ENCODE measurements around the gene RIMS3.

Gene RIMS3

GRCh38 chr1:40691538-40692428 is 26.3 kb upstream of the RIMS3 start, which contains the start of gene NFYC:
Gene NFYC (plus strand): TSS chr1:40691704. CDS start chr1:40738844, 47,140 bp downstream.
- Histone ChIP-seq H3K27ac (ENCODE audit: low read depth, low read length) (peak within 1 kb of the TSS; percentile 98), H3K27me3 (ENCODE audit: control insufficient read depth in 1 of 2, insufficient read depth in 2 of 2, low read length in 2 of 2) (no peaks in the 10 kb centered on the region), H3K9me3 (ENCODE audit: control insufficient read depth in 1 of 2, low read length in 2 of 2) (no peaks in the 10 kb centered on the region), H3K4me3 (ENCODE audit: low read depth in 1 of 2, low read length in 2 of 2) (peak within 1 kb of the TSS; percentile 88 to 92), H3K36me3 (ENCODE audit: control insufficient read depth in 1 of 2, insufficient read depth in 2 of 2, low read length in 2 of 2) (peaks cover 0 to 8% of the 10 kb centered on the region in 2 donors), H3K9ac (ENCODE audit: low read depth in 1 of 2, low read length in 2 of 2) (peak within 1 kb of the TSS; percentile 91 to 94), H3K4me1 (ENCODE audit: control insufficient read depth in 1 of 2, insufficient read depth in 2 of 2, low read length in 2 of 2) (peaks cover 26 to 43% of the 10 kb centered on the region in 2 donors)

- Histone ChIP-seq H3K36me3 (ENCODE audit: control insufficient read depth in 1 of 2, insufficient read depth in 2 of 2, low read length in 2 of 2) (peaks cover 0 to 3% of the 10 kb centered on the region in 2 donors), H3K27ac (ENCODE audit: low read depth, low read length) (peak overlapping the region; percentile 98), H3K4me1 (ENCODE audit: control insufficient read depth in 1 of 2, insufficient read depth in 2 of 2, low read length in 2 of 2) (peaks cover 26 to 37% of the 10 kb centered on the region in 2 donors), H3K9me3 (ENCODE audit: control insufficient read depth in 1 of 2, low read length in 2 of 2) (no peaks in the 10 kb centered on the region), H3K9ac (ENCODE audit: low read depth in 1 of 2, low read length in 2 of 2) (peak overlapping the region; percentile 48 to 94), H3K27me3 (ENCODE audit: control insufficient read depth in 1 of 2, insufficient read depth in 2 of 2, low read length in 2 of 2) (no peaks in the 10 kb centered on the region), H3K4me3 (ENCODE audit: low read depth in 1 of 2, low read length in 2 of 2) (peak overlapping the region; percentile 88 to 92)
Observed at GRCh38 chr1:40690771-40691537, 25.5 kb upstream of the RIMS3 start.

GRCh38 chr1:40689737-40690136 is 24.3 kb upstream of the RIMS3 start:
- Histone ChIP-seq H3K4me1 (ENCODE audit: control insufficient read depth in 1 of 2, insufficient read depth in 2 of 2, low read length in 2 of 2) (peaks cover 26 to 36% of the 10 kb centered on the region in 2 donors), H3K27ac (ENCODE audit: low read depth, low read length) (no peak overlapping the region)

GRCh38 chr1:40687661-40688060 is 22.2 kb upstream of the RIMS3 start:
- no peaks in the 10 kb centered on the region for H3K9me3 ChIP-seq (ENCODE audit: control insufficient read depth in 1 of 2, low read length in 2 of 2)
- no peak overlapping the region for H3K27ac ChIP-seq (ENCODE audit: low read depth, low read length)
- peaks cover 0 to 3% of the 10 kb centered on the region in 2 donors for H3K36me3 ChIP-seq (ENCODE audit: control insufficient read depth in 1 of 2, insufficient read depth in 2 of 2, low read length in 2 of 2)
- H3K27me3 ChIP-seq (ENCODE audit: control insufficient read depth in 1 of 2, insufficient read depth in 2 of 2, low read length in 2 of 2): no peaks in the 10 kb centered on the region
- H3K9ac ChIP-seq (ENCODE audit: low read depth in 1 of 2, low read length in 2 of 2): no peak overlapping the region
- peaks cover 6 to 15% of the 10 kb centered on the region in 2 donors for H3K4me1 ChIP-seq (ENCODE audit: control insufficient read depth in 1 of 2, insufficient read depth in 2 of 2, low read length in 2 of 2)
- no peak overlapping the region for H3K4me3 ChIP-seq (ENCODE audit: low read depth in 1 of 2, low read length in 2 of 2)

More at GRCh38 chr1:40689737-40690136, 24.3 kb upstream of the RIMS3 start:
- no peaks in the 10 kb centered on the region for H3K27me3 ChIP-seq (ENCODE audit: control insufficient read depth in 1 of 2, insufficient read depth in 2 of 2, low read length in 2 of 2)
- H3K4me3 ChIP-seq (ENCODE audit: low read depth in 1 of 2, low read length in 2 of 2): no peak overlapping the region
- peaks cover 0 to 3% of the 10 kb centered on the region in 2 donors for H3K36me3 ChIP-seq (ENCODE audit: control insufficient read depth in 1 of 2, insufficient read depth in 2 of 2, low read length in 2 of 2)
- no peak overlapping the region for H3K9ac ChIP-seq (ENCODE audit: low read depth in 1 of 2, low read length in 2 of 2)
- no peaks in the 10 kb centered on the region for H3K9me3 ChIP-seq (ENCODE audit: control insufficient read depth in 1 of 2, low read length in 2 of 2)

GRCh38 chr1:40687059-40687458 is 21.6 kb upstream of the RIMS3 start:
- H3K4me1 ChIP-seq (ENCODE audit: control insufficient read depth in 1 of 2, insufficient read depth in 2 of 2, low read length in 2 of 2): peaks cover 0 to 10% of the 10 kb centered on the region in 2 donors
- peaks cover 0 to 3% of the 10 kb centered on the region in 2 donors for H3K36me3 ChIP-seq (ENCODE audit: control insufficient read depth in 1 of 2, insufficient read depth in 2 of 2, low read length in 2 of 2)
- no peaks in the 10 kb centered on the region for H3K9me3 ChIP-seq (ENCODE audit: control insufficient read depth in 1 of 2, low read length in 2 of 2)

GRCh38 chr1:40684669-40685068 is 19.2 kb upstream of the RIMS3 start:
- Histone ChIP-seq H3K27me3 (ENCODE audit: control insufficient read depth in 1 of 2, insufficient read depth in 2 of 2, low read length in 2 of 2) (no peaks in the 10 kb centered on the region), H3K36me3 (ENCODE audit: control insufficient read depth in 1 of 2, insufficient read depth in 2 of 2, low read length in 2 of 2) (peaks cover 0 to 3% of the 10 kb centered on the region in 2 donors), H3K9me3 (ENCODE audit: control insufficient read depth in 1 of 2, low read length in 2 of 2) (no peaks in the 10 kb centered on the region), H3K9ac (ENCODE audit: low read depth in 1 of 2, low read length in 2 of 2) (no peak overlapping the region), H3K4me1 (ENCODE audit: control insufficient read depth in 1 of 2, insufficient read depth in 2 of 2, low read length in 2 of 2) (peaks cover 0 to 2% of the 10 kb centered on the region in 2 donors), H3K27ac (ENCODE audit: low read depth, low read length) (no peak overlapping the region), H3K4me3 (ENCODE audit: low read depth in 1 of 2, low read length in 2 of 2) (no peak overlapping the region)

More at GRCh38 chr1:40687059-40687458, 21.6 kb upstream of the RIMS3 start:
- no peaks in the 10 kb centered on the region for H3K27me3 ChIP-seq (ENCODE audit: control insufficient read depth in 1 of 2, insufficient read depth in 2 of 2, low read length in 2 of 2)
- no peak overlapping the region for H3K27ac ChIP-seq (ENCODE audit: low read depth, low read length)
- no peak overlapping the region for H3K4me3 ChIP-seq (ENCODE audit: low read depth in 1 of 2, low read length in 2 of 2)
- H3K9ac ChIP-seq (ENCODE audit: low read depth in 1 of 2, low read length in 2 of 2): no peak overlapping the region

- Histone ChIP-seq H3K27ac (ENCODE audit: low read depth, low read length) (no peak overlapping the region), H3K9ac (ENCODE audit: low read depth in 1 of 2, low read length in 2 of 2) (no peak overlapping the region), H3K4me3 (ENCODE audit: low read depth in 1 of 2, low read length in 2 of 2) (no peak overlapping the region), H3K27me3 (ENCODE audit: control insufficient read depth in 1 of 2, insufficient read depth in 2 of 2, low read length in 2 of 2) (no peaks in the 10 kb centered on the region), H3K36me3 (ENCODE audit: control insufficient read depth in 1 of 2, insufficient read depth in 2 of 2, low read length in 2 of 2) (no peaks in the 10 kb centered on the region), H3K9me3 (ENCODE audit: control insufficient read depth in 1 of 2, low read length in 2 of 2) (no peaks in the 10 kb centered on the region), H3K4me1 (ENCODE audit: control insufficient read depth in 1 of 2, insufficient read depth in 2 of 2, low read length in 2 of 2) (no peaks in the 10 kb centered on the region)
Observed at GRCh38 chr1:40679165-40679953, 13.9 kb upstream of the RIMS3 start.

GRCh38 chr1:40676501-40676900 is 11.0 kb upstream of the RIMS3 start:
- no peak overlapping the region for H3K9ac ChIP-seq (ENCODE audit: low read depth in 1 of 2, low read length in 2 of 2)

GRCh38 chr1:40673452-40673851 is 8.0 kb upstream of the RIMS3 start:
- Histone ChIP-seq H3K27ac (ENCODE audit: low read depth, low read length) (no peak overlapping the region), H3K9me3 (ENCODE audit: control insufficient read depth in 1 of 2, low read length in 2 of 2) (no peaks in the 10 kb centered on the region), H3K4me1 (ENCODE audit: control insufficient read depth in 1 of 2, insufficient read depth in 2 of 2, low read length in 2 of 2) (peaks cover 3 to 5% of the 10 kb centered on the region in 2 donors), H3K9ac (ENCODE audit: low read depth in 1 of 2, low read length in 2 of 2) (no peak overlapping the region), H3K4me3 (ENCODE audit: low read depth in 1 of 2, low read length in 2 of 2) (no peak overlapping the region), H3K36me3 (ENCODE audit: control insufficient read depth in 1 of 2, insufficient read depth in 2 of 2, low read length in 2 of 2) (no peaks in the 10 kb centered on the region), H3K27me3 (ENCODE audit: control insufficient read depth in 1 of 2, insufficient read depth in 2 of 2, low read length in 2 of 2) (no peaks in the 10 kb centered on the region)

More at GRCh38 chr1:40676501-40676900, 11.0 kb upstream of the RIMS3 start:
- H3K9me3 ChIP-seq (ENCODE audit: control insufficient read depth in 1 of 2, low read length in 2 of 2): no peaks in the 10 kb centered on the region
- no peaks in the 10 kb centered on the region for H3K4me1 ChIP-seq (ENCODE audit: control insufficient read depth in 1 of 2, insufficient read depth in 2 of 2, low read length in 2 of 2)
- H3K27ac ChIP-seq (ENCODE audit: low read depth, low read length): no peak overlapping the region
- no peaks in the 10 kb centered on the region for H3K36me3 ChIP-seq (ENCODE audit: control insufficient read depth in 1 of 2, insufficient read depth in 2 of 2, low read length in 2 of 2)
- no peak overlapping the region for H3K4me3 ChIP-seq (ENCODE audit: low read depth in 1 of 2, low read length in 2 of 2)
- no peaks in the 10 kb centered on the region for H3K27me3 ChIP-seq (ENCODE audit: control insufficient read depth in 1 of 2, insufficient read depth in 2 of 2, low read length in 2 of 2)

Data from duodenal mucosa (tissue), 2 donors.